Measurements from ENCODE around the gene OR2W1.

The OR2W1 gene, protein sequence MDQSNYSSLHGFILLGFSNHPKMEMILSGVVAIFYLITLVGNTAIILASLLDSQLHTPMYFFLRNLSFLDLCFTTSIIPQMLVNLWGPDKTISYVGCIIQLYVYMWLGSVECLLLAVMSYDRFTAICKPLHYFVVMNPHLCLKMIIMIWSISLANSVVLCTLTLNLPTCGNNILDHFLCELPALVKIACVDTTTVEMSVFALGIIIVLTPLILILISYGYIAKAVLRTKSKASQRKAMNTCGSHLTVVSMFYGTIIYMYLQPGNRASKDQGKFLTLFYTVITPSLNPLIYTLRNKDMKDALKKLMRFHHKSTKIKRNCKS

DNA sequence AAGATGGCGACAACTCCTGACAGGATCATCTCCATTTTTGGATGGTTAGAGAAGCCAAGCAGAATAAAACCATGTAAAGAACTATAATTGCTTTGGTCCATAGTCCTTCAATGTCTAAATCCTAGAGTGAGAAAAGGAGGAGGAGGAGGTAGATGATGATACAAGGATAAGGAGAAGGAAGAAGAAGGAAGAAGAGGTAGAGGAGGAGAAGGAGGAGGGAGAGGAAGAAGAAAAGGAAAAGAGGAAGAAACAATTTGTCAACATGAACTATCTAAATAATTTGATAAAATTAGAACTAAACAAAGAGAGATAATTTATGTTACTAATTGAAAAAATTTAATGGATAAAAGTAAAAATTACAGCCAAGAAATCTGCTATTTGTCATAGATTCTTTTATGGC, at the start of gene OR2W1:
Gene OR2W1, minus strand, starts transcription at position 101 of the 400 bp plus-strand sequence. Its CDS starts 0 bp downstream, at position 101.
- DNase-seq (ENCODE audit: low spot score) = no peak

DNA sequence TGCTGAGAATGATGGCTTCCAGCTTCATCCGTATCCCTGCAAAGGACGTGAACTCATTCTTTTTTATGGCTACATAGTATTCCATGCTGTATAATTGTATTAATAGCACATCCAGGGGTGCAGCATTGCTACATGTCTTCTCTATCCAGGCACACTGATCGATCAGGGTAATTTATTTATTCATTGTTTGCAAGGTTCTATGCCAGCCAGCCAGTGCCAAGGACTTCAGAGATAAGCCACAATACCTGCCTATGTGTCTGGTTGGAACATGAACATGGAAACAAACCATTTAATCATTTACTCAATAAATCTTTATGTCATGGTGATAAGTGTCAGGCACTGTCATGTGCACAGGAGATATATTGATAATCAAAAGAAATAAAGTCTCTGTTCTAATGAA, 48.0 kb upstream of the OR2W1 start:
- DNase-seq (ENCODE audit: low spot score) = no peak

DNA sequence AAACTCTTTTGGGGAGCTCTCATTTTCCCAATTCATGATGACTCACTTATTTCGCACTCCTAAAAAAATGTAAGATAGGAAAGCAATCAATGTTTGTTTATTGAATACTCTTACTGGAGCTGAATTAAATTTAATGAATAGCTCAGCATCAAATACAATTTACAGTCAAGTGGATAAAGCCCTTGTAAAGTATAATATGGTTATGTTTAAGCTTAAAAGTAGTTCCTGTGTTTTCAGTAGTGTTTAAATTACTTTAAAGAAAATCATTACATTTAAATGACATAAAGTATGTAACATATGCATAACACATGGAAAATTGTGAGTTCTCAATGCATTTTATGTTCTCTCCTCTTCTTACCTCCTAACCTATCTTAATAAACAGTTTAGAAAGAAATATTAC, 42.2 kb upstream of the OR2W1 start, which contains the start of gene OR2B3:
Gene OR2B3, minus strand, starts transcription at position 101 of the 400 bp plus-strand sequence. Its CDS starts 65 bp downstream, at position 36.
- no peak for DNase-seq (ENCODE audit: low spot score)

DNA sequence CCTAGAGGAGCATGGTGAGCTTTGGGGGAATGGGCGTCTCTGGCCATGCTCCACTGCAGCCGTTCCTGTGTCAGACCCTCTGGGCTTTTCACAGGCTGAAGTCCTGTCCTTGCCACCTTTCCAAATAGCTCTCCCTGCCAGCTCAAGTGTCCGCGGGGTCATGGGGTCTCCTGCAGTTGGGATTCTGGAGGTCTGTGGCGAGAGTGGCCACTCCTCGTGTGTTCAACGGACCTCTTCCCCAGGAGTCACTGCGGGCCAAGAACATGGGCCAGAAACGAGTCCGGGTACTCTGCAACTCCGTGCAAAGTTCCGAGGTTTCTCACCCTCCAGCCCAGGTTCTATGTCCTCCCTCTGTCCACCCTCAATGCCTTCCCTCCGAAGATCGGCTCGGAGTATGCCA, 37.5 kb upstream of the OR2W1 start:
- no peak for DNase-seq (ENCODE audit: low spot score)

DNA sequence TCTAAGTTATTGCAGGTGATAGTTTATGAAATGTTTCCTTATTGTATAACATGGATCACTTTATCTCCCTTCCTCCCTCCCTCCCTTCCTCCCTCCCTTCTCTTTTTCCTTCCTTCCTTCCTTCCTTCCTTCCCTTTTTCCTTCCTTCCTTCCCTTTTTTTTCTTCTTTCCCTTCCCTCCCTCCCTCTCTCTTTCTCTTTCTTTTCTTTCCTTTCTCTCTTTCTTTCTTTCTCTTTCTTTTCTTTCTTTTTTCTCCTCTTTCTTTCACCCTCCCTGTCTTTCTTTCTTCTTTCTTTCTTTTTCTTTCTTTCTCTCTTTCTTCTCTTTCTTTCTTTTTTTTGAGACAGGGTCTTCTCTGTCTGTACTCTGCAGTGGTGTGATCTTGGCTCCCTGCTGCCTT, 36.3 kb upstream of the OR2W1 start:
- DNase-seq (ENCODE audit: low spot score) = no peak

DNA sequence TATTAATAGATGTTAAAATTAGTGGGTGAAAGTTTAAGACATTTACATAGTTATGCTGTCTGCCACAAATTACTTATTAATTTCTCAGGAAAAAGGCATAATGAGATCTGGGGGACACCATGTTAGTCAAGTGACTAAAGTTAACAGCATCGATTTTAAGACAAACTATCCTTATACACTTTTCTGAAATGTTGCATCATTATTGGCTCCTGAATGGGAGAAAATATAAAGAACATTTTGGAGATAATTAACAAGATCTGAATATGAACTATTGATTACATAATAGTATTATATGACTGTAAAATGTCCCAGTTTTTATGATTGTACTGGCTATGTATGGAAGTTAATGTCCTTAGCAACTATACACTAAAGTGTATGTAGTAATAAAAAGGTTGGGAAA, 34.2 kb upstream of the OR2W1 start:
- DNase-seq (ENCODE audit: low spot score) = no peak

DNA sequence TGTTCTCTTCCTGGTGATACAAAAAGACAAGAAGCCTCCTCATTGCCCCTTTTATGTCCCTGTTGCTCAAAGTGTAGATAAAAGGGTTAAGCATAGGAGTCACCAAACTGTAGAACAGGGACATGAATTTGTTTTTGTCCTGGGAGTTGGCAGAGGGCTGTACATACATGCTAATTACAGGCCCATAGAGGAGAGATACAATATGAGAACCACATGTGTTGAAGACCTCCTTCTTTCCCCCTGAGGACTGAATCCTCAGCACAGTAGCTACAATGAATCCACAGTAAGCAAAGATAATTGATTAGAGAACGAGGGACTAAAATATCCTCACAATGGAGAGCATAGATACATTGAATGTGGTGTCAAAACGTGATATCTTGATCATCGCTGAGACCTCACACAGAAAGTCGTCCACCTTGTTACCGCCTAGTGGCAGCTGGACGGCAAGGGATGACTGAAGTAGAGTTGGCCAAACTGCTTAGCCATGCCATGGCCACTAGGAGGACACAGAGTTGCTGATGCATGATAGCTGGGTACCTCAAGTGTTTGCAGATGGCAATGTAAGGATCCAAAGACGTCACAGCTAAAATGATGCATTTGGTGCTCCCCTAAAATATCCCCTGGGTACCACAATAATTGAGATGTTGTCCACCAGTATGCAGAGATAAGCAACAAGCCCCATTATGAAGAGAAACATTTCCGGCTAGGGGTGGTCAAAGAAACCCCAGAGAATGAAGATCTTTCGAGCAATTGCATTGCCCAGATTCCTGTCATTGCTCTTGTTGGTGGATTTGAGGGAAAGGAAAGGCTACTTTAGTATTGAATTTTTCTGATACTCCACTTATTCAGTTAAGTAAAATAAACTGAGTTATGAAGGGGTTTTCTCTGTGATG, 27.1 kb upstream of the OR2W1 start:
- DNase-seq (ENCODE audit: low spot score) = no peak

DNA sequence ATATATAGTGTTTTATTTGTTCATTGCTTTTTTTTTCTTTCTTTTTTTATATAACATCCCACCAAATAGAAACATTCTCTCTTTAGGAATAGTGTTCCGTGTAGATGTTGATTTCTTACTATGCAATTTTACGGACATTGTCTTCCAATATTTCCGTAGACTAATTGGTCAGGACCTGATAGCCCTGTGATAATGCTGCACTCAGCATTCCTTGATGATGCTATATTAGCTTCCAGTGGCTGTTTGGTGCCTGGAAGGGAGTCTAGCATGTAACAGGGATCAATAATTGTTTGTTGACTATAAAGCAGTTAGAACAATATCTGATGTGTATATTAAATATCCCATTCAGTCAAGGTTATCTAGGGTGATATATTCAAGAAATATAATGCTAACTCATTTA, 6.7 kb upstream of the OR2W1 start:
- no peak for DNase-seq (ENCODE audit: low spot score)

DNA sequence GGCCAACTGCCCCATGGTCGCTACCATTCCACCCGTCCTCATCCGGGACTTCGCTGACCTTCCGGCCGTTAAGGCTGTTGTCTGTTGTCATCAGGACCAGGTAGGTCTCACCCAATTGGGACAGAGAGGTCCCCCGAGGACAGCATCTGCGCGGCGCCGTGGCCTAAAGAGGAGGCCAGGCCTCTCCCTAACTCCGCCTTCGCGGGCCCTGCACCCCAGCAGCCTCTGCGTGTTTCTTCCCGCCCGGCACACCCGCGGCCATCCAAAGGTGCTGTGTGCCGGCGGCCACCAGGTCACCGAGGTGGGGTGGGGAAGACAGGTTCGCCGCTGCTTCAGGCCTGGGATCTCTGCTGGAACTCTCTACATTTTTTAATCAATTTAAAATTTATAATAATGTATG, 9.0 kb downstream of the OR2W1 start:
- DNase-seq (ENCODE audit: low spot score) = no peak

DNA sequence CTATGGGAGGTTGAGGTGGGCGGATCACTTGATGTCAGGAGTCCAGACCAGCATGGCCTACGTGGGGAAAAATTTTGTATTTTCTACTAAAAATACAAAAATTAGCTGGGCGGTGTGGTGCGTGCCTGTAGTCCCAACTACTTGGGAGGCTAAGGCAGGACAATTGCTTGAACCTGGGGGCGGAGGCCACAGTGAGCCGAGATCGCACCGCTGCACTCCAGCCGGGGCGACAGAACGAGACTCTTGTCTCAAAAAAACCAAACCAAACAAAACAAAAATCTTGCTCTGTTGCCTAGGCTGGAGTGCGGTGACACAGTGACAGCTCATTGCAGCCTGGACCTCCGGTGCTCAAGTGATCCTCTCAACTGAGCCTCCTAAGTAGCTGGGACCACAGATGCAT, 16.2 kb downstream of the OR2W1 start:
- no peak for DNase-seq (ENCODE audit: low spot score)

DNA sequence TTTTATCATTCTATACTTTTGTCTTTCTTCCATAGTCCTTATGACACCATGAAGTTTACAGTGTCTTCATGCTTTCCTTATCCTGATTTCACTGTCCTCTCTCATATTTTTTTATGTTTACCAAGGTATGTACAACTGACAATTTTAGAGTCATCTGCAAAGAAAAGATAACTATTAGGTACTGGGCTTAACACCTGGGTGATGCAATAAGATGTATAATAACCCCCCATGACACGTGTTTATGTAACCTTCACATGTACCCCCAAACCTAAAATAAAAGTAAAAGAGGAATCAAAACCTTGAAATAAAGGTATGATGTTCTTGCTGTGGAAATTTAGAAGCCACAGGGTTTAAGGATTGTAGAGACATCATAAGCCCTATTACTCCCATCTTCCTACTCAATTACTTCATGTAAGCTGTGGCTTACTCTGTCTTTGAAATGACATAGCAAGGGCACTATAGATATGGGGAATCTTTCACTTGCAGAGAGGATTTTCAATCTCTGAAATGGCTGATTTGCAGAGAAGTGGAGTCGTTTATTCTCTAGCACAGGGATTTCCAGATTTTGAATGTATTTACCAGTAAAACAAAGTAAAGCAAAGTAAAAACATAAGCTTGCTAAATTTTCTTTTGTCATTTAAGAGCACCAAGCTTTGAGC, 18.9 kb downstream of the OR2W1 start:
- no peak for DNase-seq (ENCODE audit: low spot score)

DNA sequence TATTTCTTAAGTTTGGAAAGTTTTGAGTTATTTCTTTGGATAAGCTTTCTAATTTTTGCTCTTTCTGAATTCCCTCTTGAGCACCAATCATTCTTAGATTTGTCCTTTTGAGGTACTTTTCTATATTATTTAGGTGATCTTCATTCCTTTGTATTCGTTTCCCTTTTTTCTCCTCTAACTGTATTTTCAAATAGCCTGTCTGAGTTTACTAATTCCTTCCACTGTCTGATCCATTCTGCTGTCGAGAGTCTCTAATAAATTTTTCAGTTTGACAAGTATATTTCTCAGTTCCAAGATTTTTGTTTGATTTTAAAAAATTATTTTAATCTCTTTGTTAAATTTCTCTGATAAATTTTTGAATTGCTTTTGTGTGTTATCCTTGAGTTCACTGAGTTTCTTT, 23.5 kb downstream of the OR2W1 start:
- no peak for DNase-seq (ENCODE audit: low spot score)

DNA sequence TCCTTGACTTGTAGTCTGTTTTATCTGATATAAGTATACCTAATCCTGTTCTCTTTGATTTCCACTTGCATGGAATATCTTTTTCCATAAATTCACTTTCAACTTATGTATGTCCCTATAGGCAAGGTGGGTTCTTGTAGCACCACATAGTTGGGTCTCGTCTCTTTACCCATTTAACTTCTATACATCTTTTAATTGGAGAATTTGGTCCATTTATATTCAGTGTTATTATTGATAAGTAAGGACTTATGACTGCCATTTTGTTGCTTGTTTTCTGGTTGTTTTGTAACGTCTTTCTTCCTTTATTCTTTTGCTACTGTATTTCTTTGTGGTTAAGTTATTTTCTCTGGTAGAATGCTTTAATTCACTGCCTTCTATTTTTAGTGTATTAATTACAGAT, 25.3 kb downstream of the OR2W1 start:
- DNase-seq (ENCODE audit: low spot score) = no peak

DNA sequence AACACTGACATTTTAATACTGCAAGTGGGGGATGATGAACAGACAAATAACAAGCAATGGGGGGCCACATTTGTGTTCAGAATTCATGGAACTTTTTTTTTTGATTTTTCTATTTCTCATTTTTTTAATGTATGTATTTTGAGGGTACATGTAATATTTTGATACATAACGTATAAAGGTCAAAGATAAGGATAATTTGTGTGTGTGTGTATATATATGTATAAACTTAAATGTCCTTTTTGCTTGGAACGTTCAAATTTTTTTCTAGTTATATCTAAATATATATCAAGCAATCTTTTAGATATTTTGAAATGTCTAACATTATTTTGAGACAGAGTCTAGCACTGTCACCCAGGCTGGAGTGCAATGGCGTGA, 27.6 kb downstream of the OR2W1 start:
- no peak for DNase-seq (ENCODE audit: low spot score)

DNA sequence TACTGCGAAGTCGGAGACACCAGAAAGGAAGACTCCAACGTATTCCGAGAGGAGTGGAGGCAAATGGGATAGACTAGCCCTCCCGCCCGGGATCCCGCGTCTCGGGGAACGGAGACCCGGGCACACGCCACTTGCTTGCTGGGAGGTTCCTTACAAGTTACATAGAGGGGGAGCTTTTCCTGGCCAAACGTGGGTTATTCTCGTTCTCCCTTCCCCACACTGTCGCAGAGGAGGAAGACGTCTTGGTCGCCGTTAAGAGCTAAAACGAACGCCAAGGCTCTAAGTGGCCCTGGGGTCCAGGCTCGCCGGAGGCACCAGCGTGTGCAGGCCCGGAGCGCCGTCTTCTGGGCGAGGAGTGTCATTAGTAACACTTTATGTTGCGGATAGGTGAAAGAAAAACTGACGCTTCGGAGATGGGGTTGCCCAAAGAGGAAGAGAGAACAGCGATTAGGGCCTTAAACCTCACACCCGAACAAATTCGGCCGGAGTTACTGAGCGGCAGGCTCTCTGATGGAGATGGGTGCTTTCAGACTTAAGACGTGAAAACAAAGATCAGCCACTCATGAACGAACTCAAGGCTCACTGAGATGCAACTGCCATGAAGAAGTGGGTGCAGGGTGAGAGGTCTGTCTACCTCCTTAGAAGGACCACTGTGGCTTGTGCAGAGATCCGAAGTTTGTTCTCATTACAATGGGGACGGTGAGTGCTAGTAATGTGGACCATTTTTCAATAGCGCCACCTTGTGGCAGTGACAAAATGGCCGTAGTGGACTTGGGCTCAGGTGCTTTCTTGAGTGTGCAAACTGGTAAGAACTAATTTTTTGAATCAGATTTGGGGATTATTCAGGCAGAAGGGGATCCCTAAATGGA, 28.2 kb downstream of the OR2W1 start:
- peak; percentile 82 for DNase-seq (ENCODE audit: low spot score)

DNA sequence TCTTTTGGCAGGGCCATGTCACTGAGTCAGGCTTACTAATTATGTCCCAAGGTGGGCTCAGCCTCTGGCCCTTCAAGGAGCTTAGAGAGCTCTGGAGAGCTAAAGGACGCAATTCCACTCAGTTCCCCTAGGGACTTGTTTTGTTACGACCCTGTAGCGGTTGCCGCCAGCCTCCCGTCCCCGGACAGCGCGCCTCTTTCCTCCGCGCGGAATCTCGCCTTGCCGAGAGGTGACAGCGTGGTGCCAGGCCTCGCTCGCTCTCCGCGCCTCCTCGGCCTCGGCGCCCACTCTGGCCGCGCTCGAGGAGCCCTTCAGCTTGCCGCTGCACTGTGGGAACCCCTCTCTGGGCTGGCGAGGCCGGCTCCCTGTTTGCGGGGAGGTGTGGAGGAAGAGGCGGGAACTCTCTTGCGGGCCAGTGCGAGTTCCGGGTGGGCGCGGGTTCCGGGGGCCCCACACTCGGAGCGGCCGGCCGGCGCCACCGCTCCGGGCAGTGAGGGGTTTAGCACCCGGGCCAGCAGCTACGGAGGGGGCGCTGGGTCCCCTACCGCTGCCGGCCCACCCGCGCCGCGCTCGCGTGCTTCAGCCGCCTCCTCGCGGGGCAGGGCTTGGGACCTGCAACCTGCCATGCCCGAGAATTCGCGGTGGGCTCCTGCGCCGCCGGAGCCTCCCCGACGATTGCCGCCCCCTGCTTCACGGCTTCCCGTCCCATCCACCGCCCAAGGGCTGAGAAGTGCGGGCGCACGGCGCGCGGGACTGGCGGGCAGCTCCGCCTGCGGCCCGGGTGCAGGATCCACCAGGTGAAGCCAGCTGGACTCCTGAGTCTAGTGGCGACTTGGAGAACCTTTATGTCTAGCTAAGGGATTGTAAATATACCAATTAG, 30.0 kb downstream of the OR2W1 start:
- DNase-seq (ENCODE audit: low spot score) = no peak

DNA sequence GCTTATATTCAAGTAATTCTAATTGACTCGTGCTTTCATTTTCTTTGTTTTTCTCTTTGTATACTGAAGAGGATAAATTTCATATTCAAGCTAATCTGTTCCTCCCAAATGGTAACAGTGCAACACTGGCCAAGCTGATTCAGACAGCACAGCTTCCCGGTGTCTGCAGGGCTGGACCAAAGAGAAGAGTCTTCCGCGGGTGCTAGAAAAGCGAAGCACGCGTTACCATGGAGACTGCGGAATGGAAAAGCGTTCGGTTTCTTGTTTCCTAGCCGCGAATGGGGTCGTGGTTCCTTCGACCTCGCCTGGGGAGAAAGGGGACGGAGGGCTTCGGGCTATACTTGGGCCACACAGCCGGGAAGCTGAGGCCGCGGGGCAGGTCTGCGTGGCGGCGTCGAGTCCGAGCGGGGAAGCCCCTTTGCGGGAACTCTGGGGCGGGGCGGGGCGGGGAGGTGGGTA, 33.7 kb downstream of the OR2W1 start:
- peak; percentile 14 for DNase-seq (ENCODE audit: low spot score)

DNA sequence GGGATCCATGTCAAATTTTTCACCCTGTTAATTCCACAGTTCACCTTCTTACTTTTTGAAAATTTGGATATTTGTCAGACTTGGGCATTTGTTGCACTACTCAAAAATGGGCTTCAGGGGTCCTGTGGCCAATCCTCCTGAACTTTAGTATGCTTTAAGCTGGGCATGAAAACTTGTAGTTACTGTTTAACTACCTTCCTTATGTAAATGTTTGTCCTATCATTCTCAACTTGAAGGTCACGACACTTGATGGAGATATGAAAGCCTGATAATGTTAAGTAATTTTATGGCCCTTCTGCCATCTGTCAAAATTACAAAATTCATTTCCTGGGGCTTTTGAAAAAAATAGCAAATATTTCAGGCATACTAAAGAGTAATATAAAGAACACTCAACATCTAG, 35.6 kb downstream of the OR2W1 start:
- no peak for DNase-seq (ENCODE audit: low spot score)

DNA sequence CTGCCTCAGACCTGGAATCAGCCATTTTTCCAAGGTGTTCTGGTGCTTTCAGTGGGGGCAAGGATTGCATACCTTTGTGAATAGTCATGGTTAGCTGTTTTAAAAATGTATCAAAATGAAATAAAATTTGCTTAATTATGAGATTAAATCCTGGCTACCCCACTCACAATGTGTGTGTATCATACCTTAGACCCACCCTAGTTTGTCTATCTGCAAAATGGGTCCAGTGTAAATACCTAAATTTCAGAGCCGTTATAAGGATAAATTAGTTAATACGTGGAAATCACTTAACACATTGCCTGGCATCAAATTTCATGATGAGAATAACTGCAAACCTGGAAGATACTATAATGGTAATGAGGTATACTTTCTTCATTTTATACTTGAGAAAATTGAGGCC, 36.9 kb downstream of the OR2W1 start:
- no peak for DNase-seq (ENCODE audit: low spot score)

DNA sequence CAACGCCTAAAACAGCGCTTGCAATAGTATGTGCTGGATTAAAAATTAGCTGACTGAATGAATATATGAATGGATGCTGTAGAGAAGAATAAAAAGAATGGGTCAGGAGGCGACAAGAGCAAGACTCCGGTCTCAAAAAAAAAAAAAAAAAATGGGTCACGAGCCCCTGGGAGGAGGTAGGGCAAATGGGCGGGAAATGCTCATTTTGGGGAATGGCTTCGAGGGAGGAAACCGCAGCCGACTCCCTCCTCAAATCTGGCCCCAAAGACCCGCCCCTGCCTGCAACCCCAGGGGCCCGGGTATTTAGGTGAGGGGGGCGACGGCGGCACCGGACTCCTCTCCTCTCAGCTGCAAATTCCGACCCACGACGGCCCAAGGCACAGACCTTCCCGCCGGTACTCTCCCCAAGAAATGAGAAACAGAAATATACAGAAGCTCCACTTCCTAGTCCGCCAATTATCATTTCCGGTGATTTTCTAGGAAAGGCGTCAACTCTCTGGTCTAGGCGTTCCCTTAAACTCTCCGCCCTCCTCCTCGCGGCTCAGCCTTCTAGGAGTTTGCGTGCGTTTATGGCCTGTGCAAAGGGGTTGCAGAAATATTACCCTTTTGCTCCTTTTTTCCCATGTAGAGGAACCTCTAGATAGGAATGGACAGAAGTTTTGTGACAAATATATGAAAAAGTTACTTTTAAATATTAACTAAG, 39.6 kb downstream of the OR2W1 start, which contains the start of gene ZNF311:
Gene ZNF311, minus strand, starts transcription at position 133 of the 703 bp plus-strand sequence. CDS start 1,361 bp downstream, outside the sequence.
- DNase-seq (ENCODE audit: low spot score) = peak; percentile 74
